ENCODE results near the gene C20orf144. TPM values are rescaled to one million over a fixed set of nuclear protein-coding genes. Genes with fewer than 3 reads are reported as not detected.
A peak's percentile ranks its signal among the peaks of the same experiment; 100 is the strongest.

The C20orf144 gene
- 0.14 TPM for polyA plus RNA-seq (2013, experiment 1 of 2)
- polyA plus RNA-seq (2013, experiment 2 of 2), result 0.13 TPM

DNA sequence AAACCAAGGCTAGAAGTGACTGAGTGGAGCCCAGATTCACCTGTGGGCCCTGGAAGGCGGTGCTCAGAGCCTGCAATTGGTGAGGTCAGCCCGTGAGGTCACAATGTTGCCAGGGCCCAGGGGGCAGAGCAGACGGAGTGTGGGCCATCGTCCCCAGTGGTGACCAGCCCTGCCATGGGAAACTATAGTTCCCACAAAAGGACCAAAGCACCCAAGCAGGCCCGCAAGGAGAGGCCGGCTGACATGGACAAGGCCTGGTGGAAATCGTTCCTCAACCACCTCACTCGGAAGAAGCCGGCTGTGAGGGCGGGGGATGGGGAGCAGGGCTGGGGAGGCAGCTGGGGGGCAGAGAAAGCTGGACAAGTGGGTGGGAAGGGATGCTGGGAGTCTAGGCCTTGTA lies at the start of gene C20orf144:
Gene C20orf144, plus strand, starts transcription at position 156 of the 400 bp plus-strand sequence. Its CDS starts 19 bp downstream, at position 175.
- Histone ChIP-seq H3K27ac (ENCODE audit: low read depth, low read length) (peak within 1 kb of the TSS; percentile 60), H3K36me3 (ENCODE audit: control insufficient read depth, insufficient read depth, low read length) (peaks cover 2% of the 10 kb centered on the region), H3K79me1 (ENCODE audit: low read length) (no peaks in the 10 kb centered on the region), H3K4me2 (ENCODE audit: low read length) (peak within 1 kb of the TSS; percentile 70), H2AK5ac (ENCODE audit: low read length) (no peak within 1 kb of the TSS), H4K8ac (ENCODE audit: low read depth, low read length) (no peak within 1 kb of the TSS), H3K27me3 (ENCODE audit: insufficient read depth, low read length, poor library complexity) (no peaks in the 10 kb centered on the region), H2BK15ac (replicated peaks; ENCODE audit: low read depth) (no peak within 1 kb of the TSS), H3K9ac (ENCODE audit: low read length) (peak within 1 kb of the TSS; percentile 94), H3K23ac (ENCODE audit: low read length) (peak within 1 kb of the TSS; percentile 81), H3K4ac (ENCODE audit: low read depth, low read length) (no peak within 1 kb of the TSS), H4K5ac (ENCODE audit: low read length) (no peak within 1 kb of the TSS), H2BK5ac (ENCODE audit: low read length) (no peak within 1 kb of the TSS), H3K4me1 (ENCODE audit: control insufficient read depth, low read depth, low read length) (peaks cover 8% of the 10 kb centered on the region), H2BK120ac (ENCODE audit: low read depth, low read length) (no peak within 1 kb of the TSS), H3K56ac (ENCODE audit: low read length) (peak within 1 kb of the TSS; percentile 98), H3K18ac (ENCODE audit: low read length) (peak within 1 kb of the TSS; percentile 51), H3K79me2 (ENCODE audit: control insufficient read depth, insufficient read depth, low read length) (no peaks in the 10 kb centered on the region), H3K4me3 (ENCODE audit: low read length) (peak within 1 kb of the TSS; percentile 63)
- no CpG with 5 or more reads among the region's 10 CpGs for WGBS (ENCODE audit: extremely low coverage, insufficient coverage, low lambda C conversion rate)
- no peak for DNase-seq

DNA sequence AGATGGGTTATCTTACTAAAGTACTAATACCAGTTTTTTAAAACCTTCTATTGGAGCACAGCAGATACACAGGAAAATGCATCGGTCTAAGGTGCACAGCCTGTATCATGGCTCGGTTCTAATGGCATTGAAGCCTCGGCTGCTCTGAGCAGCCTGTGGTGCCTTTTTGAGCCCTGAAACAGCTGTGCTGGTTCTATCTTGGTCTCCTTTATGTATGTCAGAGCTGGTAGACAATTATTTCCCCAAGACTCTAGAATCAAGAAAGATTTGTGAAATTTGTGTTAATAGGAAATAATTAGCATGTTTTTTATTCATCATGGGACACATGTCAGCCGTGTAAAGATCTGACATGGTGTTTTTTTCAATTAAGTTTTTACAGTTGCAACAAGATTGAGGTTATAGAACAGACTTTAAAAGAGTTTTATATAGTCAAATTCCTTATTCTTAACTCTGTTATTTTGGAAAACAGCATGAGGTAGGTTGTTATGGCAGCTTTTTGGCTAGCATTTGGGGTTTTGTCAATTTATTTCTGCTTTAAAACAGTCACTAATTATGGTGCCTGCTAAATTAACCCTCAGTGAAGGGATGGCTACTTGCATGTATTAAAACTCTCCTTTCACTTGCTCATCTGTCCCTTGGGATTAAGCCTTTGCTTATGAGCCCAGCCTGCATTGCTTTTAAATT lies 40.3 kb upstream of the C20orf144 start:
- H2BK5ac ChIP-seq (ENCODE audit: low read length), result no peak overlapping the region
- no peaks in the 10 kb centered on the region for H3K4me1 ChIP-seq (ENCODE audit: control insufficient read depth, low read depth, low read length)
- H3K4me3 ChIP-seq (ENCODE audit: low read length), result no peak overlapping the region
- H3K18ac ChIP-seq (ENCODE audit: low read length), result no peak overlapping the region
- H2BK120ac ChIP-seq (ENCODE audit: low read depth, low read length), result no peak overlapping the region
- H3K27me3 ChIP-seq (ENCODE audit: insufficient read depth, low read length, poor library complexity), result no peaks in the 10 kb centered on the region
- no peak overlapping the region for H2AK5ac ChIP-seq (ENCODE audit: low read length)
- no peak for DNase-seq
- WGBS (ENCODE audit: extremely low coverage, insufficient coverage, low lambda C conversion rate), result no CpG with 5 or more reads among the region's 4 CpGs
- H3K9ac ChIP-seq (ENCODE audit: low read length), result no peak overlapping the region
- H3K27ac ChIP-seq (ENCODE audit: low read depth, low read length), result no peak overlapping the region
- no peak overlapping the region for H4K5ac ChIP-seq (ENCODE audit: low read length)
- H3K79me1 ChIP-seq (ENCODE audit: low read length), result no peaks in the 10 kb centered on the region
- H3K79me2 ChIP-seq (ENCODE audit: control insufficient read depth, insufficient read depth, low read length), result no peaks in the 10 kb centered on the region
- no peak overlapping the region for H3K4ac ChIP-seq (ENCODE audit: low read depth, low read length)
- H3K23ac ChIP-seq (ENCODE audit: low read length), result no peak overlapping the region
- H3K56ac ChIP-seq (ENCODE audit: low read length), result no peak overlapping the region
- H3K4me2 ChIP-seq (ENCODE audit: low read length), result no peak overlapping the region
- no peak overlapping the region for H2BK15ac ChIP-seq (replicated peaks; ENCODE audit: low read depth)
- no peak overlapping the region for H4K8ac ChIP-seq (ENCODE audit: low read depth, low read length)
- H3K36me3 ChIP-seq (ENCODE audit: control insufficient read depth, insufficient read depth, low read length), result no peaks in the 10 kb centered on the region

GRCh38 chr20:33622705-33623365 lies 39.3 kb upstream of the C20orf144 start:
- no peaks in the 10 kb centered on the region for H3K36me3 ChIP-seq (ENCODE audit: control insufficient read depth, insufficient read depth, low read length)
- no peak overlapping the region for H3K27ac ChIP-seq (ENCODE audit: low read depth, low read length)
- no peak overlapping the region for H2BK5ac ChIP-seq (ENCODE audit: low read length)
- H3K23ac ChIP-seq (ENCODE audit: low read length), result no peak overlapping the region
- no peak overlapping the region for H3K18ac ChIP-seq (ENCODE audit: low read length)
- no peaks in the 10 kb centered on the region for H3K4me1 ChIP-seq (ENCODE audit: control insufficient read depth, low read depth, low read length)
- no peak overlapping the region for H3K9ac ChIP-seq (ENCODE audit: low read length)
- no peaks in the 10 kb centered on the region for H3K27me3 ChIP-seq (ENCODE audit: insufficient read depth, low read length, poor library complexity)
- no peak overlapping the region for H3K56ac ChIP-seq (ENCODE audit: low read length)
- H3K4me3 ChIP-seq (ENCODE audit: low read length), result no peak overlapping the region
- no peak overlapping the region for H2BK120ac ChIP-seq (ENCODE audit: low read depth, low read length)
- H3K4ac ChIP-seq (ENCODE audit: low read depth, low read length), result no peak overlapping the region
- no CpG with 5 or more reads among the region's 10 CpGs for WGBS (ENCODE audit: extremely low coverage, insufficient coverage, low lambda C conversion rate)
- H4K5ac ChIP-seq (ENCODE audit: low read length), result no peak overlapping the region
- no peak overlapping the region for H2AK5ac ChIP-seq (ENCODE audit: low read length)
- no peak overlapping the region for H2BK15ac ChIP-seq (replicated peaks; ENCODE audit: low read depth)
- H4K8ac ChIP-seq (ENCODE audit: low read depth, low read length), result no peak overlapping the region
- no peak overlapping the region for H3K4me2 ChIP-seq (ENCODE audit: low read length)
- H3K79me2 ChIP-seq (ENCODE audit: control insufficient read depth, insufficient read depth, low read length), result no peaks in the 10 kb centered on the region
- no peaks in the 10 kb centered on the region for H3K79me1 ChIP-seq (ENCODE audit: low read length)
- DNase-seq, result no peak

GRCh38 chr20:33624399-33624798 lies 37.7 kb upstream of the C20orf144 start:
- Histone ChIP-seq H3K18ac (ENCODE audit: low read length) (no peak overlapping the region), H3K36me3 (ENCODE audit: control insufficient read depth, insufficient read depth, low read length) (no peaks in the 10 kb centered on the region), H4K8ac (ENCODE audit: low read depth, low read length) (no peak overlapping the region), H3K4me2 (ENCODE audit: low read length) (no peak overlapping the region), H4K5ac (ENCODE audit: low read length) (no peak overlapping the region), H2AK5ac (ENCODE audit: low read length) (no peak overlapping the region), H3K27me3 (ENCODE audit: insufficient read depth, low read length, poor library complexity) (no peaks in the 10 kb centered on the region), H2BK5ac (ENCODE audit: low read length) (no peak overlapping the region), H3K4ac (ENCODE audit: low read depth, low read length) (no peak overlapping the region), H3K27ac (ENCODE audit: low read depth, low read length) (no peak overlapping the region), H3K79me1 (ENCODE audit: low read length) (no peaks in the 10 kb centered on the region), H3K9ac (ENCODE audit: low read length) (no peak overlapping the region), H3K4me3 (ENCODE audit: low read length) (no peak overlapping the region), H3K4me1 (ENCODE audit: control insufficient read depth, low read depth, low read length) (no peaks in the 10 kb centered on the region), H3K79me2 (ENCODE audit: control insufficient read depth, insufficient read depth, low read length) (no peaks in the 10 kb centered on the region), H3K56ac (ENCODE audit: low read length) (no peak overlapping the region), H2BK120ac (ENCODE audit: low read depth, low read length) (no peak overlapping the region), H2BK15ac (replicated peaks; ENCODE audit: low read depth) (no peak overlapping the region), H3K23ac (ENCODE audit: low read length) (no peak overlapping the region)
- DNase-seq, result no peak
- no CpG with 5 or more reads among the region's 3 CpGs for WGBS (ENCODE audit: extremely low coverage, insufficient coverage, low lambda C conversion rate)

GRCh38 chr20:33626190-33626589 lies 35.9 kb upstream of the C20orf144 start:
- Histone ChIP-seq H3K56ac (ENCODE audit: low read length) (no peak overlapping the region), H3K4me2 (ENCODE audit: low read length) (no peak overlapping the region), H3K18ac (ENCODE audit: low read length) (no peak overlapping the region), H3K79me2 (ENCODE audit: control insufficient read depth, insufficient read depth, low read length) (no peaks in the 10 kb centered on the region), H3K4me3 (ENCODE audit: low read length) (no peak overlapping the region), H3K9ac (ENCODE audit: low read length) (no peak overlapping the region), H4K5ac (ENCODE audit: low read length) (no peak overlapping the region), H3K27me3 (ENCODE audit: insufficient read depth, low read length, poor library complexity) (no peaks in the 10 kb centered on the region), H2BK15ac (replicated peaks; ENCODE audit: low read depth) (no peak overlapping the region), H3K4me1 (ENCODE audit: control insufficient read depth, low read depth, low read length) (no peaks in the 10 kb centered on the region), H4K8ac (ENCODE audit: low read depth, low read length) (no peak overlapping the region), H3K36me3 (ENCODE audit: control insufficient read depth, insufficient read depth, low read length) (no peaks in the 10 kb centered on the region), H3K23ac (ENCODE audit: low read length) (no peak overlapping the region), H3K27ac (ENCODE audit: low read depth, low read length) (no peak overlapping the region), H2BK5ac (ENCODE audit: low read length) (no peak overlapping the region), H2BK120ac (ENCODE audit: low read depth, low read length) (no peak overlapping the region), H3K79me1 (ENCODE audit: low read length) (no peaks in the 10 kb centered on the region), H3K4ac (ENCODE audit: low read depth, low read length) (no peak overlapping the region), H2AK5ac (ENCODE audit: low read length) (no peak overlapping the region)
- no CpG with 5 or more reads among the region's 4 CpGs for WGBS (ENCODE audit: extremely low coverage, insufficient coverage, low lambda C conversion rate)
- no peak for DNase-seq

Measured in mesendoderm (in vitro differentiated cells).